GM21576 (cell line): ENCODE measurements around the gene TUFT1.

Experiments used
- ATAC-seq: cut with Tn5 transposase; IDR thresholded peaks from one replicate; pipeline ENCODE4 v1.9.1; 2021; ENCODE audit warnings: mild to moderate bottlenecking, moderate library complexity; ENCODE audit not compliant: unreplicated experiment

Gene TUFT1

DNA sequence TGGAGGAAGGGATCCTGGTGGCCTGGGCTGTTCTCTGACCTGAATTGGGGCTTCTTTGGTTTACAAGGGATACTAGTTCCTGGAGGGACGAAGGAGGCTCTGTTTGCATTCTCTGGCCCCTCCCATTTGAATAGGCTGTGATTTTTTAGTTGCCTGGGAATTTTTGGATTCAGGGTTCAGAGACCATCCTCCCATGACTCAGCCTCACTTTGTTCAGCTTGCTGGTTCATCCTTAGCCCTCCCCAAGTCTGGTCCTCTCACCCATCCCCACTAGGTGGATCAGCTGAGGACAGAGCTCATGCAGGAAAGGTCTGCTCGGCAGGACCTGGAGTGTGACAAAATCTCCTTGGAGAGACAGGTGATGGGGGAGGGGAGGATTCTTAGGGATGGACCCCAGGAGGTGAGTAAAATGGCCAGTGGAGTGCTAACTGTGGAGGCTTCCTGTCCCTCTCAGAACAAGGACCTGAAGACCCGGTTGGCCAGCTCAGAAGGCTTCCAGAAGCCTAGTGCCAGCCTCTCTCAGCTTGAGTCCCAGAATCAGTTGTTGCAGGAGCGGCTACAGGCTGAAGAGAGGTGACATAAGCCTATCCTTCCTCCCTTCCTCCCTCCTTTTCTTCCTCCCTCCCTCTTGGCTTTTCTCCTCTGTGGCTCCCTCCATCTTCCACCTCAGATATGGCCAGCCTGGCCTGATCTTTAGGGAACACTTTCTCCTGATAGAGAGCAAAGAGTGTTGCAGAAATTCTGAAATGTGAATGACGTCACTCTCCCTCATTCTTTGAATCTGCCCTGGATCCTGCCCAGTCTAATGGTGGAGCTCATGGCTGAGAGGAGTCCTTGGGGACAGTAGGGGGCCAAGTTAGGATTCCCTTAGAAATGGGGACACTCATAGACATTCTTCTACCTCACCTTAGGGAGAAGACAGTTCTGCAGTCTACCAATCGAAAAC lies 4.5 kb upstream of the TUFT1 start:
- ATAC-seq: no peak

- ATAC-seq: no peak
These were observed 3.6 kb upstream of the TUFT1 start for GRCh38 chr1:151536499-151536898.

DNA sequence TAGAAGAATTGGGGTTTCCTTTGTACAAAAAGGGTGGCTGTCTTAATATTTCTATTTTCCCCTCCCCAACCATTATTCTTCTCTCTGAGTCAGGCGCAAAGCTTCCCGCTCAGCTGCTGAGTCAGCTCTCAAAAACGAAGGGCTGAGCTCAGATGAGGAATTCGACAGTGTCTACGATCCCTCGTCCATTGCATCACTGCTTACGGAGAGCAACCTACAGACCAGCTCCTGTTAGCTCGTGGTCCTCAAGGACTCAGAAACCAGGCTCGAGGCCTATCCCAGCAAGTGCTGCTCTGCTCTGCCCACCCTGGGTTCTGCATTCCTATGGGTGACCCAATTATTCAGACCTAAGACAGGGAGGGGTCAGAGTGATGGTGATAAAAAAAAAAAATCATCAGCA lies 3.0 kb upstream of the TUFT1 start:
- no peak for ATAC-seq

- peak; percentile 59 for ATAC-seq
These were observed 638 bp upstream of the TUFT1 start for GRCh38 chr1:151539321-151540020.

DNA sequence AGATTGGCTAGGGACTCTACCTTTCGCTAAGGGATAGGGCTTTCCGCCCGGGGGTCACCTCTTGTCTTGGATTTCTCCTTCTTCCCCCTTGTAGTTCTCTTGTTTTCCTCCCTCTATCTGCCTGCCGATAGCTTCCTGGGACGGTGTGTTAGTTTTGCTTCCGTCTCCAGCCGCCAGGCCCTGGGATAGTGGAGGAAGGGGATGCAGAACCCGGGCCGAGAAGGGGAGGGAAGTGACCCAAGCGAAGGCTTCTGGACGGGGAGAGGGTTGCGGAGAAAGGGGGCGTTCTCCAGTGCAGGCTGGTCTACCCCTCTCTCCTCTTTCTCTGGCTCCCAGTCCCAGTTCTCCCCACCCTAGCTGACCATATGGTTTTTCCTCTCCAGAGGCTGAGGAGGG lies 871 bp downstream of the TUFT1 start:
- no peak for ATAC-seq

DNA sequence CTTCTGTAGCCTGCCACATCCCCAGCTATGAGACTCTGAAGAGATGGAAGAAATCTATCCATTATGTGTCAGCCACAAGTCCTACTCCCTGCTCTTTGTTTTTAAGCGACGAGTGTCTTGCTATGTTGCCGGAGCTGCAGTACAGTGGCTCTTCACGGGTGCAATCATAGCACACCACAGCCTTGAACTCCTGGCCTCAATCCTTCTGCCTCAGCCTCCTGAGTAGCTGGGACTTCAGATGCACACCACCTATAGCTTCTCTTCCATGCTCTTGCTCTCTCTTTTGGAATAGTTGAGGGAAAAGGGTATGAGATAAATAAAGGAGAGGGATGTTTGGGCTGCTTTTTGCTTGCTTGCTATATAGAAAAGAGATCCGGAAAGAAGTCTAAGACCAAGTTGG lies 1.6 kb downstream of the TUFT1 start:
- ATAC-seq: no peak

- ATAC-seq: no peak
These were observed 2.6 kb downstream of the TUFT1 start for GRCh38 chr1:151542710-151543129.

DNA sequence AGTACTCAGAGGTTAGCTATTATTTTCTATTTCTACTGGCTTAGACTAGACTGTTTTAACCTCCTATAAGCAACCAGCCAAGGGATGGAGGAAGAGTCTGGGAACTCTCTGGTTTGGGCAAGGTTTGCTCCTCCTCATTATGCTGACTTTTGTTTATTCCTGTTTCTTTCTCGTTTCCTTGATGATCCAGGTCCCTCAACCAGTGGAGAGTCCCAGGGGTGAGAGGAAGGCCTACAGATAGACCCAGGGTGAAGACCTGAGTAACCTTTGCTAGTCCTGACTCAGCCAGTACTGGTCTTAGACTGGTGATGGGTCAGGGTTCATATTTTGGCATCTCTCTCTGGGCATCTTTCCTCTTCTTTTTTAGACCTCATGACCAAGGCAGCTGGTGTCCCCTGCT lies 5.4 kb downstream of the TUFT1 start:
- ATAC-seq: no peak

GRCh38 chr1:151546011-151546925 lies 6.2 kb downstream of the TUFT1 start:
- ATAC-seq: no peak

GRCh38 chr1:151547119-151547899 lies 7.2 kb downstream of the TUFT1 start:
- ATAC-seq: no peak

GRCh38 chr1:151547900-151548230 lies 7.8 kb downstream of the TUFT1 start:
- no peak for ATAC-seq

GRCh38 chr1:151549199-151549598 lies 9.1 kb downstream of the TUFT1 start:
- ATAC-seq: no peak

DNA sequence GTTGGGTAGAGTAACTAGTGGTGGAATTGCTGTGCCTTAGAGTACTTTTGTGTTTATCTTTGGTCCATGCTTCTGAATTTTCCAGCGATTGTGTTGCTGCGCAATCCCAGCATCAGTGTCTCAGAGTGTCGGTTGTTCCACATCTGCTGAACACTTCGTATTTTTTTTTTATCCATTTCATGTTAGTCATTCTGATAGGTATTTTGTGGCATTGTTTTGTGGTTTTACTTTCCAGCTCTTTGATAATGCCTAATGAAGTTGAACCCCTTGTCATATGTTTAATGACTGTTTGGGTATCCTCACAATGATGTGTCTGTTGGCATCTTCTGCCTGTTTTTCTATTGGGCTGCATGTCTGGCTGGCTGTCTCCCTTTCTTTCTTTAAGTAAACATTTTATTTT lies 13.6 kb downstream of the TUFT1 start:
- ATAC-seq: no peak

DNA sequence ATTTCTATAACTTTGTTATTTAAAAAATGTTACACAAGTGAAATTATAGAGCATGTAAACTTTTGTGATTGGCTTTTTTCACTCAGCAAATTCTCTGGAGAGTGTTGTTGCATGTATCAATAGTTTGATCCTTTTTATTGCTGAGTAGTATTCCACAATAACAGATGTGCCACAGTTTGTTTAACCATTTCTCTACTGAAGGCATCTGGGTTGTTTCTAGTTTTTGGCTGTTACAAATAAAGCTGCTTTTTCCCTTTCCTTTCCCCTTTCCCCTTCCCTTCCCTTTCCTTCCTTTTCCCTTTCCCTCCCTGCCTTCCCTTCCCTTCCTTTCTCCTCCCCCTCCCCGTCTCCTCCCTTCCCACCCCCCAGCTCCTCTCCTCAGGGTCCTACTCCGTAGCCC lies 15.9 kb downstream of the TUFT1 start:
- no peak for ATAC-seq

DNA sequence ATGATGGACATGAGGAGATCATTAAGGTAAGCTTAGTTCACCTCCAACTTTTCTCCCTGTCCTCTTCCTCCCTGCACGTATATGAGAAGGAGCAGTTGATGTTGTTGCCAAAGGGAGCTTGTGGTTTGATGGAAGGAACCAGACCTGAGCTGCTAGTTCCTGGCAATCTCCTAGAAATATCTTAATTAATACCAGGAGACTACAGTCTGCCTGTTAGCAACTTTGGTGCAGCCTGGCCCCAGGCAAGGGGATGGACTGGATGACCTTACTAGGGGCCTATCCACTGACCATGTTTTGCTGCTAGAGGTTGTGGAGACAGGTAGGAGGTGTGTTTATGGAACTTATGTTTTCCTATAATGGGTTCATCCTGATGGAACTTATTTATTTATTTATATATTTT lies 22.6 kb downstream of the TUFT1 start:
- no peak for ATAC-seq

- no peak for ATAC-seq
These were observed 23.3 kb downstream of the TUFT1 start for GRCh38 chr1:151563376-151563775.

DNA sequence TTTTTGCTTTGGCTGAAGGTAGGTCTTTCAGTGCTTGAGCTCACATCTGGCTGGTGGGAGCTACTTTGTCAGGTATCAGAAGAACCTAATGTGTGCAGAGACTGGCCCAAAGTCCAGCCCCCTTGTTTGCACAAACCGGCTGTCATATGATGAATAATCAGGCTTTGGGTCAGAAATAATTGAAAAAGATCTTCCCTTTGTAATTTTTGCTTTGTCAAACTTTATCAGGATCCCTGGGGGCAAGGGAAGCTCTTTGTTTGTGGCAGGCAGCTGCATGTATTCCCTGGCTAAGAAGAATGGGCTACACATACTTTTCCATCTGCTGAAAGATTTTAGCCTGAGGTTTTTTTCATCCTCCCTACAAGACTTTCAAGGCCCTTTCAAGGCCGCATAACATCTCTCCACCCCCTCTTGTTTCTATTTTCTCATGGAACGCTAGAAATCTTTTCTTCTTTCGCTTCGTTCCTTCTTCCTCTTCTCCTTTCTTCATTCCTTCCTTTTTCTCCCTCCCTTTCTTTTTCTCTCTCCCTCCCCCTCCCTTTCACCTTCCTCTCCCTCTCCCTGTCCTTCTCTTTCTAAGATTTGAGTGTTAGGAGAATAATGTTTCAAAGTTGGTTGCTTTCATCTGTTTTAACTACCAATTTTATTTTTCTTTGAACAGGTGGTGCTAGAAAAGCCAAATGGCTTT lies 25.5 kb downstream of the TUFT1 start:
- no peak for ATAC-seq

DNA sequence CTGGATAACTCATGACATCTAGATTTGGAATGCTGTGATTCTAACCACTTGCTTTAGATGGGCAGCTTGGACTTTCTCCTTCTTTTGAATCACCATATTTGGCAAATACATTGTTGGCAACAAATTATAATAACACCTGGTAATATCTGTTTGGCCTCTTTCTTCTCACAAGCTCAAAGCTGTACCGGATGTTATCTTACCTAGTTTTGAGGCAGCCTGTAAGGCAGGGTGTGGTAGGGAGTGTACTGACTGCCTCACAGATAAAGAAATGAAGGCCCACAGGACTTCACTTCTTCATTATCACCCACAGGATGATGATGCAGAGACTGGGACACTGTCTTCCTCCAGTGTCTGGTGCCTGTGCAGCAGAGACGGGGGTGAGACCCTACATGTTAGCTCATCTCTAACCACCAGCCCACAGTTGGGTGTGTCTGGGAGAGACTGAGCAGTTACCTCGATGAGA lies 28.5 kb downstream of the TUFT1 start:
- ATAC-seq: no peak

DNA sequence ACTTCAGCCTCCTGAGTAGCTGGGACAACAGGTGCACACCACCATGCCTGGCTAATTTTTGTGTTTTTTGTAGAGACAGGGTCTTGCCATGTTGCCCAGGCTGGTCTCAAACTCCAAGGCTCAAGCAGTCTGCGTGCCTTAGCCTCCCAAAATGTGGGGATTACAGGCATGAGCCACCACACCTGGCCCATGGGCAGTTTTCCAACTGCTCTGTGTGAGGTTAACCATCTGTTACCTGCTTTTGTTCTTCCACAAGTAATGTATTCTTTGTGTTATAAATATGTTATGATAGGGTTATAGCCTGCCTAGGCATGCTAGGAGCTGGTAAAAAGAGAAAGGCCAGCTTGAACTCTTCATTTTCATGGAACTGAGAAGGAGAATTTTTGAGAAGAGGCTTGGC lies 30.7 kb downstream of the TUFT1 start:
- ATAC-seq: no peak
